Upper lobe of right lung (tissue), 1 donor: ENCODE results near the gene ZNF879. TPM values are rescaled to one million over a fixed set of nuclear protein-coding genes. Genes with fewer than 3 reads are reported as not detected.

Experiments
- ATAC-seq: fragments of 200-7000 bp; cut with Tn5 transposase; one replicate; pipeline ENCODE4 v1.9.1; 2020; ENCODE audit warnings: mild to moderate bottlenecking, moderate library complexity
- DNase-seq: peaks from one replicate; pipeline ENCODE4 v3.0.0-alpha.2; 2020
- H3K27ac ChIP-seq: fragments of 200-600 bp; one replicate; pipeline ENCODE4 v1.8.0; 2022
- H3K27me3 ChIP-seq: fragments of 200-600 bp; one replicate; pipeline ENCODE4 v1.8.0; 2022; ENCODE audit warnings: mild to moderate bottlenecking
- H3K36me3 ChIP-seq: fragments of 200-600 bp; one replicate; pipeline ENCODE4 v1.8.0; 2022
- H3K4me1 ChIP-seq: fragments of 200-600 bp; one replicate; pipeline ENCODE4 v1.8.0; 2022
- H3K4me3 ChIP-seq: fragments of 200-600 bp; one replicate; pipeline ENCODE4 v1.8.0; 2022; ENCODE audit warnings: mild to moderate bottlenecking
- H3K9me3 ChIP-seq: fragments of 200-600 bp; one replicate; pipeline ENCODE4 v1.8.0; 2022
- intact Hi-C: fragments of 100-400 bp; cut with DNase I; formaldehyde crosslinking; loops from one replicate; pipeline ENCODE4 v1.11.0; 2022
- total RNA-seq: library from RNA; stranded (reverse); fragmentation: NEBNext Ultra II Directional; extraction: Animal tissue kit (Norgen Biotek cat#: 25700); gene quantifications from one replicate; pipeline ENCODE4 v1.2.1, GENCODE V29; 2021
- TF ChIP-seq, protein P1 (sequence below): fragments of 200-600 bp; IDR thresholded peaks from one replicate; pipeline ENCODE4 v1.8.0; 2022; ENCODE audit warnings: antibody characterized with exemption
- donor health status: DM: no; HTN: yes; CAD: no; lungs with severe emphysema.

The ZNF879 gene
- total RNA-seq, 1 donor from 2014 or later: 6.7 TPM

DNA sequence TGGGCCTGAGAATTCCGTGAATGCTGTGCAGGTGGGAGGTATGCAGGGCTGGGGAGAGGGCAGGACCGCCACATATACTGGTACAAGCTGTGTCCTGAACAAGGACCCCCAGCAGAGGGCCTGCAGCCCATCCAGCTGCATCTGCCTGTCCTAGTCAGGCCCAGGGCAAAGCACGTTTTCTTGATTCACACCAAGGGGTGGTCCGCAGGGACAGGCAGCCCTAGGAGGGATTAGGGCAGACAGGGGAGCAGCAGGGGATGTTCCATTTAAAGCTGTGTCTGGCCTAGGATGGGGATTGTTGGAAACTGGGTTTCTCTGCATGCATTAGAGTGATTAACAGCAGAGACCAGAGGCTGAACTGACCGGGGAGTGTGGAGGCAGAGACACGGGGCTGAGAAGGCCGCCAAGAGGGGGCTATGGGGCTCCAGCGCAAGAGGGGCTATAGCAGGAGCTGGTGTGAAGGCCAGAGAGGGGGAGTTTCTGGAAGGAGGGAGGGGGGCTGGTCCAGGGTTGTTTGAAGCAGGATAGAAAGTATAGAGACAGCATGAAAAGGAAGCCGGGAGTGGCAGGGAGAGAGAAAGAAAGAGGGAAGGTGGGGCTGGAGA, 31.2 kb upstream of the ZNF879 start:
- no peak overlapping the region for H3K4me3 ChIP-seq
- H3K36me3 ChIP-seq: no peaks in the 10 kb centered on the region
- ATAC-seq (no peak), DNase-seq (no peak)
- intact Hi-C loops: no loop called here
- no peak overlapping the region for H3K27ac ChIP-seq
- H3K9me3 ChIP-seq: no peaks in the 10 kb centered on the region
- peaks cover 5% of the 10 kb centered on the region for H3K27me3 ChIP-seq
- TF ChIP-seq, protein P1, sequence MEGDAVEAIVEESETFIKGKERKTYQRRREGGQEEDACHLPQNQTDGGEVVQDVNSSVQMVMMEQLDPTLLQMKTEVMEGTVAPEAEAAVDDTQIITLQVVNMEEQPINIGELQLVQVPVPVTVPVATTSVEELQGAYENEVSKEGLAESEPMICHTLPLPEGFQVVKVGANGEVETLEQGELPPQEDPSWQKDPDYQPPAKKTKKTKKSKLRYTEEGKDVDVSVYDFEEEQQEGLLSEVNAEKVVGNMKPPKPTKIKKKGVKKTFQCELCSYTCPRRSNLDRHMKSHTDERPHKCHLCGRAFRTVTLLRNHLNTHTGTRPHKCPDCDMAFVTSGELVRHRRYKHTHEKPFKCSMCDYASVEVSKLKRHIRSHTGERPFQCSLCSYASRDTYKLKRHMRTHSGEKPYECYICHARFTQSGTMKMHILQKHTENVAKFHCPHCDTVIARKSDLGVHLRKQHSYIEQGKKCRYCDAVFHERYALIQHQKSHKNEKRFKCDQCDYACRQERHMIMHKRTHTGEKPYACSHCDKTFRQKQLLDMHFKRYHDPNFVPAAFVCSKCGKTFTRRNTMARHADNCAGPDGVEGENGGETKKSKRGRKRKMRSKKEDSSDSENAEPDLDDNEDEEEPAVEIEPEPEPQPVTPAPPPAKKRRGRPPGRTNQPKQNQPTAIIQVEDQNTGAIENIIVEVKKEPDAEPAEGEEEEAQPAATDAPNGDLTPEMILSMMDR: no peak
- no peaks in the 10 kb centered on the region for H3K4me1 ChIP-seq

DNA sequence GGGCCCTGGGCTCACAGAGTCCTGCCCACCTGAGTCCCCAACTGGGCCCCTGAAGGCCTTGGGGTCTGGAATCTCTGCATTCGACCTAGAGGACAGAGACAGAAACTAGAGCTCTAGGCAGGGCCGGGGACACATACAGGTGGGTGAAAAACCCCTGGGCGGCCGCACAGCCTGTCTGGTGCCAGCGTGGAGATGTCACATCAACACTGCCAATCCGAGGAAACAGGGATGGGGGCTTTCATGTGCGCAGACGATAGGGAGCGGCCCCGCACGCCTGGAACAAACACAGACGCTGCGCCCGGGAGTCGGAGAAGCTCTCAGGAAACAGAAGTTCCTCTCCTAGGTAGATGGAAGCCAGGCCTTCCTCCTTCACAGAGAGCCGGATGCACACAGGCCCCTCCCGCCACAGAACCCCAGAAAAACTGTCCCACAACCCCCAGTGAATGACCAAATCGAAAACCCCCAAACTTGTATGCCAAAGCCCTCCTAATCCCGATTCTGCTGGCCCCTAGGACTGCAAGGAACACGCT, 30.3 kb upstream of the ZNF879 start:
- no peak overlapping the region for H3K4me3 ChIP-seq
- no peaks in the 10 kb centered on the region for H3K36me3 ChIP-seq
- DNase-seq (no peak), ATAC-seq (no peak)
- intact Hi-C loops: no loop called here
- no peaks in the 10 kb centered on the region for H3K4me1 ChIP-seq
- no peak overlapping the region for H3K27ac ChIP-seq
- no peaks in the 10 kb centered on the region for H3K9me3 ChIP-seq
- TF ChIP-seq, protein P1: no peak
- peaks cover 5% of the 10 kb centered on the region for H3K27me3 ChIP-seq

DNA sequence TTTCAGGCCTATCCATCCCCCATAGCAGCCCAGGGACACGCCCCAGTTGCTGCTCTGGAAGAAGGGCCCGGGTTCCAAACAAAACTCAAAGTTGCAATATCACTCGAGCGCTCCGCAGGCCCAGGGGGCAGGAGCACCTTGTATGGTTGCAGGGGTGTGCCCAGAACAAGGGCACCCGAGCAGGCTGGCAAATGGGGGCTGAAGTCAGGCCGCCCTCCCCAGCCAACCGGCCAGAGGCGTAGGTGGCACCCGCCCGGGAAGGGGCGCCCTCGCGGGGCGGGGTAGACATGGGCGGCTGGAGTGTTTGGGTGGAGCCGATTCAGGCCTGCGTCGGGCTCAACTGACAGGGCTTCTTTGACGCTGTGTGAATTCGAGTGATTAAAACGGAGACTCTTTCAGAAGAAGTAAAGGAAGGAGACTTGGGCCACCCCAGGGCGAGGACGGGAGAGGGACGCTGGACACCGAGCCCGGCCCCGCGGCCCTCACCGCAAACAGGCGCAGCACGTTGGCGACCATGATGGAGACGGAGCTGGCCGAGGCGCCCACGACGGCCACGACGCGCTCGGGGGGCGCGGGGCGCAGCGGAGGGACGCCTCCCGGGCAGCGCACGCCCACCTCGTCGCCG, 29.5 kb upstream of the ZNF879 start:
- Histone ChIP-seq H3K27me3 (peaks cover 5% of the 10 kb centered on the region), H3K4me3 (no peak overlapping the region), H3K36me3 (no peaks in the 10 kb centered on the region), H3K27ac (no peak overlapping the region), H3K9me3 (no peaks in the 10 kb centered on the region), H3K4me1 (no peaks in the 10 kb centered on the region)
- DNase-seq (no peak), ATAC-seq (no peak)
- TF ChIP-seq, protein P1: no peak
- intact Hi-C loops: no loop called here

DNA sequence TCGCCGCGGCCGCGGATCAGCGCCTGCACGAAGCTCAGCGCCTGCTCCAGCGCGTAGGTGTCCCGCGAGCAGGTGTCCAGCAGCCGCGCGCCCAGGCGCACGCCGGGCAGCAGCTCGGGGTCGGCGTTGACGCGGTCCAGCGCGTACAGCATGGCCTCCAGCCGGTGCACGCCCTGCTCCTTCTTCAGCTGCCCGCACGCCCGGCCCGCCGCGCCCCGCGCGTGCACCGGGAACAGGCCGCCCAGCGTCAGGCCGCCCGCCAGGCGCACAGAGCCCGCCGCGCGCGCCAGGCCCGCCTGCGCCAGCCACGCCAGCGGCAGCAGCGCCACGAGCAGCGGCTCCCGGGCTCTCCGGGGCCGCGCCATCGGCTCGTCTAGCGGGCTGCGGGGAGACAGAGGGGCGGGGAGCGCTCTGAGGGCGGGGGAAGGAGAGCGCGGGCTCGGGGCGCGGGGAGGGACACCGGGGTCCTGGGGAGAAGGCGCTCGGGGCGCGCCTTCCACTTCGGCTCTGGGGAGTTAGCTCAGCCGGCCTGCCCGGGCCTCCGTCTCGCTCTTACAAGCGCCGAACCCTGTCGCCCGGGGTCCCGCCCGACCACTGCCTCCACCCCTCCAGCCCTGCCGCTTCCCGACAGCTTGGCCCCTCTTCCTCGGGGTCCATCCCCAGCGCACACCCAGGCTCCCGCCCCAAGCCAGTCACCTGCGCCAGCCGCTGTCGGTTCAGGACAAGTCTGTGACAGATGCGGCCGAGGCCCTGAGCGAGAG, 28.8 kb upstream of the ZNF879 start, which contains the start of gene GRM6:
Gene GRM6 (minus strand): TSS at position 741 of the 761 bp plus-strand sequence. CDS start 376 bp downstream, at position 365.
- H3K4me3 ChIP-seq: no peak within 1 kb of the TSS
- TF ChIP-seq, protein P1: no peak
- H3K36me3 ChIP-seq: no peaks in the 10 kb centered on the region
- H3K4me1 ChIP-seq: no peaks in the 10 kb centered on the region
- peaks cover 5% of the 10 kb centered on the region for H3K27me3 ChIP-seq
- H3K9me3 ChIP-seq: no peaks in the 10 kb centered on the region
- DNase-seq (no peak), ATAC-seq (no peak)
- no peak within 1 kb of the TSS for H3K27ac ChIP-seq
- intact Hi-C loops: no loop called here

DNA sequence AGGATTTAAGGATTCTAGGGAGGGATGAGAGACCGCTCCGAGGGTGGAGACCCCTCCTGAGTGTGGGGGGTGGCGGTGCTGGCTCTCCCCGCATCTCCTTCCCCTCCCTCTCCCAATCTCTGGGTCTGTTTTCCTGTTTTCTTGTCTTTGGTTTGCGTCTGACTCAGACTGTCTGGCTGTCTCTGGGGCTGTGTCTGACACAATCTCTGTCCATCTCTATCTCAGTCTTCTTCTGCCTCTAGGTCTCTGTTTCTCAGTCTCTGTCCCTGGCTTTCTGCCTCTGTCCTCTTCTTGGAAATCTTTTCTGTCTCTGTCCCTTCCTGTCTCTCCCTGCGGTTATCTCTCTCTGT, 28.3 kb upstream of the ZNF879 start:
- Histone ChIP-seq H3K4me3 (no peak overlapping the region), H3K36me3 (no peaks in the 10 kb centered on the region), H3K27ac (no peak overlapping the region), H3K9me3 (no peaks in the 10 kb centered on the region), H3K4me1 (no peaks in the 10 kb centered on the region), H3K27me3 (peaks cover 5% of the 10 kb centered on the region)
- ATAC-seq: no peak
- intact Hi-C loops: no loop called here
- TF ChIP-seq, protein P1: no peak
- no peak for DNase-seq
